GM15510 (cell line): ENCODE data around the gene LMBR1.

Experiments
- POLR2A ChIP-seq: IDR thresholded peaks from 3 replicates; pipeline ENCODE4 v1.6.1; 2011; ENCODE audit warnings: borderline replicate concordance; ENCODE audit not compliant: insufficient read length; ENCODE audit errors: extremely low read depth

The LMBR1 gene

DNA sequence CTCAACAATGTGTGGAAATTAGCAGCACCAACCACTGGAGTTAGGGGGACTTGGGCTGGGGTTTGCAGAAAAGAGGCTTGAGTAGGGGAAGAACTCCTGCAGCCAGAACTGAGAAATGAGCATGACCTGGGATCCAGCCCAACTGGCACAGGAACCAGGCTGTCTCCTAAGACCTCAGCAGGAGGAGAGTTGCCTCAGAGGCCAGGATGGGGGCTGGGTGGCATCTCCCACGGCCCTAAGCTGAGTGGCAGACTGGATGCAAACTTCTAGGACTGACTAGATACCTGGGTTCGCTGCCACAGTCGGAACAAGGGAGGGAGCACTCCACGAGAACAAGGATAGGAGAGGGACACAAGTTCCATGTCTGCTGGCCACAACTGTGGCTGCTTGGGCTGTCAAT is 189.8 kb downstream of the LMBR1 start:
- no peak for TF ChIP-seq POLR2A

DNA sequence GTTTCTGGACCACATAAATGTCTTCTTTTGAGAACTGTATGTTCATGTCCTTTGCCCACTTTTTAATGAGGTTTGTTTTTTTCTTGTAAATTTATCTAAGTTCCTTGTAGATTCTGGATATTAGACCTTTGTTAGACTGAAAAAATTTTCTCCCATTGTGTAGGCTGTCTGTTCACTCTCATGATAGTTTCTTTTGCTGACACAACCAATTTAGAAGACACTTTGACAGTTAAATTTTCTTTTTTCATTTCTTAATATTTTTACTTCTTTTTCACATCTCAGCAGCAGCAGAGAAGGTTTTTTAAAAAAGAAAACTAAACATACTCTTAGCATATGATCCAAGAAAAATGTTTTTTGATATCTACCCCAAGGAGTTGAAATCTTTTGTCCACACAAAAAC is 190.6 kb downstream of the LMBR1 start:
- TF ChIP-seq POLR2A = no peak

DNA sequence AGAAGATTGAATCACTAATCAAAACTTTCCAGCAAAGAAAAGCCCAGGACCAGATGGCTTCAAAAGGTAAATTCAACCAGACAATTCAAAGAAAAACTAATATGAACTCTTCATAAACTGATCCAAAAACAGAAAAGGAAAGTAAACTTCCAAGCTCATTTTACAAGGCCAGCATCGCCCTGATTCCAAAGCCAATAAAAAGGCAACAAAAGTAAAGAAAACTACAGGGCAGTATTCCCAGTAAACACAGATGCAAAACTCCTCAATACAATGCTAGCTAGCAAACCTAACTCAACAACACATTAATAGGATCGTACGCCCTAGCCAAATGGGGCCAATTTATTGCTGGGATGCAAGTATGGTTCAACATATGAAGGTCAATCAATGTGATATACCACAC is 199.4 kb downstream of the LMBR1 start:
- TF ChIP-seq POLR2A = no peak

DNA sequence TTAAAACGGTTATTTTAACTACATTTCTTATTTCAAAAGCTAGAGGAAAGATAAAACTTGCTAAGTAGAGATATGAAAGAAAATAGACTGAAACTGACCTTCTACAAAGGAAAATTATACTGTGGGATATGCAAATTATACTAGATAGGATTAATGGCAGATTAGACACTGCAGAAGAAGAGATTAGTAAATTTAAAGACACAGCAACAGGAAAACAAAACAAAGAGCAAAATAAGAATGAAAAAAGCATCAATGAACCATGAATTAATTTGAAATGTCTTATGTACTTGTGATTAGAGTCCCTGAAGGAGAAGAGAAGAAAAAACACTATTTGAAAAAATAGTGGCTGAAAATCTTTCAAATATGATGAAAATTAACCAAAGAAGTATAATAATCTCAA is 200.1 kb downstream of the LMBR1 start:
- no peak for TF ChIP-seq POLR2A

DNA sequence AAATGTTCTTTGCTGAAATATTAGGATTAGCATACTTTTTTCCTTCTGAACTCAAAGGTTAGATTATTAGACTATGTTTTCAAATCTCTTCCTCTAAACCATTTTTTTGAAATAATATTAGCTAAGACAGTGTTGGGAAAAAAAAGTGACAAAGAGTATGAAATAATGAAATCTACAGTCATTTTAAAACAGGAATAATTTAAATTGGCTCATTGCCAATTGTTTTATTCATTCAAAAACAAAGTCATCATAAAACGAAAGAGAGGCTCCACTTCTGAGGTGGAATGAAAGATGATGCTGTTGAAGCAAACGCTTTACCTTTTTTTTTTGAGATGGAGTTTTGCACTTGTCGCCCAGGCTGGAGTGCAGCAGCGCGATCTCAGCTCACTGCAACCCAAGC is 201.2 kb downstream of the LMBR1 start:
- TF ChIP-seq POLR2A = no peak

DNA sequence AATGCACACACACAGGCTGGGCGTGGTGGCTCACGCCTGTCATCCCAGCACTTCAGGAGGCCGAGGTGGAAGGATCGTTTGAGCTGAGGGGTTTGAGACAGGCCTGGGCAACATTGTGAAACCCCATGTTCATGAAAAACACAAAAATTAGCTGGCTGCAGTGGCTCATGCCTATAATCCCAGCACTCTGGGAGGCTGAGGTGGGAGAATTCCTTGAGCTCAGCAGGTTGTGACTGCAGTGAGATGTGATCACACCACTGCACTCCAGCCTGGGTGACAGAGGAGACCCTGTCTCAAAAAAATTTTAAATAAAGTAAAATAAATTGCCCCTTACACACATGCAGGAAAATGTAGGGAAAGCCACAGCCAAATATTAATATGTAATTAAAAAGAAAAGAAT is 208.3 kb downstream of the LMBR1 start:
- TF ChIP-seq POLR2A = no peak

DNA sequence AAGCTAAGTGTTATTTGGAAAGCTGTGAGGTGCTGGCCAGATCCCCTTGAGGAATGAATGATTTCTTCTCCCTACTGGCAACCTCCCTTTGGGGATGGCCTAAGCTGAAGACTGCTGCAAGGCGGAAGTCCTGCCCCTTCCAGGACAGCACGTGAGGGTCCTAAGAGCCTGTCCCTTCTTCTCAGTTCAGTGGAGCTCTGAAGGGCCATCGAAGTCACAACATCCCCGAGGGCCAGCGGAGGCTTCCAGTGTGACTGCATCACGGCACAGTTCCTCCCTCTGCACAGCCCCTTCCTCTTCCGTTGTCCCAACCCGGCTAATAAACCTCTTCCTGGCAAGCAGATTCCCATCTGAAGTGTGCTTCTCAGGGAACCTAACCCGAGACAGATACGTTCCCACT is 208.7 kb downstream of the LMBR1 start:
- no peak for TF ChIP-seq POLR2A

DNA sequence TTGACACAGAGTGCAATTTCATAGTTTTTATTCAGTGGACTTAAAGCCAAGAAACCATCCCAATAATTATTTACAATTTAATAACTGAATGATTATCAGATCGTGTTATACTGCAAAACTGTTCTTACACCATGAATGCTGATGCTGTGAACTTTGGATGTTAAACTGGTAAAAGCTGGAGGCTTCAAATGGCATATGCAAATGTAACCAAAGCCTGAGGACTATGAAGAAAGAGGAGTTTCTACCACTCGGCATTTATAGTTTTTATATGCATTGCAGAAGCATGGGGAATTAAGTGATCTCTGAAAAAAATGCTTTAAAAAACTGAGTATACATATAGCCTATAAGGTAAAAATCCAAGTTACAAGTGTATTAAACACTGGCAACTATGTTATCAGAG is 210.1 kb downstream of the LMBR1 start:
- TF ChIP-seq POLR2A = no peak

DNA sequence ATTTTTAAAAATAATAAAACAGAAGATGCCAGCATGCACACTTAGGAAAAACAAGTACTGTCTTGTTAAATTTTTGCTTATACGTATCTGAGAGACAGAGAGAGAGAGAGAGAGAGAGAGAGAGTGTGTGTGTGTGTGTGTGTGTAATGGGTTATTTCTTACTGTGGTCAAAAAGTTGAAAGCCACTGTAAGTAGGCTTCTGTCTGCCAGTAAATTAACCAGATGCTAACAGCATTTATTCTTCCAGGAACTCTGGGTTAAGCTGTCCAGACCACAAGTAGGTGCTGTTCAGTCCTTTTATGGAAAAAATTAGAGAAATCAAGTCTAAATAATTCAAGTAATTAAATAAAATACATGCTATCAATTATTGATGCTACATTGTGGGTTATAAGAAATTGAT is 212.7 kb downstream of the LMBR1 start:
- no peak for TF ChIP-seq POLR2A

DNA sequence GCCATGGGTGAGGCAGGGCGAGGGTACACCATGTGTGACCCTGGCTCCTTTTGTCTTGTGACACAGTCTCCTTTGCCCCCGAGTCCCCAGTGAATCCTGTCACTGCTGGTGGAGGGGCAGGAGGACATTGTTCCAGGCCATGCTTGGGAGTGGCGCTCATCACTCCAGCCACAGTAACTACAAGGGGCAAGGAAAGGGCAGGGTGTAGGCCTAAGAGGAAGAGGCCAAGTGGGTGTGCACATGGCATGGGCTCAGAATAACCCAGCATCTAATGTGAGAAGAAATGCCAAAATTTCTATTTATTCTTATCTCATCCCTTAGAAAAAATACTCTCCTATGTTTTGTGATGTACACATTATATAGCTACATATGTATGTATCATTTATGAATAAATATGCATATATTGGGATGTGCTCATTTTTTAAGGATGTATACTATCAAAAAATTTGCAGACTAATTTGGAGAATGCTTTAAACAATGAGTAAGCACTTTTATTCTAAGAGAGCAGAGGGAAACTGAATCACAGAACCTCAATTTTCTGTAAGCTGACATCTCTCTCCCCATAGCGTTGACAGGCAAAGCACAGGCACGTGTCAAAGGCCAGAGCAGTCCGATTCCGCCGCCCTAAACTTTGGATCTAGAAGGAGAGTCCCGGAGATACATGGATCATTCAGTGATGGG is 215.5 kb downstream of the LMBR1 start:
- TF ChIP-seq POLR2A = no peak

DNA sequence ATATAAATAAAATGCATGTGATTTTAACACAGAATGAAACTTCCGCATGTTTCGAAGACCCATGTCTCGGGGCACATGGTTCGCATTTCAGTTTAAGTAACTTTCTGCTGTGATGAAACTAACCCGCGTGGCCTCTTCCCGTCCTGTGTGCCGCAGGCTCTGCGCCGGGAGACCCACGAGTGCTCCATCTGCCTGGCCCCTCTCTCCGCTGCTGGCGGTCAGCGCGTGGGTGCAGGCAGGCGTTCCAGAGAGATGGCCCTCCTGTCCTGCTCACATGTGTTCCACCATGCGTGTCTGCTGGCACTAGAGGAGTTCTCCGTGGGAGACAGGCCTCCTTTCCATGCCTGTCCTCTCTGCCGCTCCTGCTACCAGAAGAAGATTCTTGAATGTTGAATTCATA is 216.7 kb downstream of the LMBR1 start:
- TF ChIP-seq POLR2A = no peak

DNA sequence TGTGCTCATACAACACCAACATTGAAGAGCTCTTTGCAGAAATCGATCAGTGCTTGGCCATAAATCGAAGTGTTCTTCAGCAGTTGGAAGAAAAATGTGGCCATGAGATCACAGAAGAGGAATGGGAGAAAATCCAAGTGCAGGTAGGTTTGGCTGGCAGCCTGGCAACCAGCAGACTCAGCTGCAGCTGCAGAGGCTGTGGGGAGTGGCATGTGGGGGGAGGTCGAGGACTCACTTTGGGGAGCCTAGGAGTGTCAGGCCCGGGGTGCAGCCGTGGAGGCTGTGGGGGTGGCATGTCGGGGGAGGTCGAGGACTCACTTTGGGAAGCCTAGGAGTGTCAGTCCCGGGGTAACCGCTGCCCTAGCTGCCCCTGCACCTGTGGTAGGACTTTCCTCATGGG is 217.3 kb downstream of the LMBR1 start:
- TF ChIP-seq POLR2A = no peak

DNA sequence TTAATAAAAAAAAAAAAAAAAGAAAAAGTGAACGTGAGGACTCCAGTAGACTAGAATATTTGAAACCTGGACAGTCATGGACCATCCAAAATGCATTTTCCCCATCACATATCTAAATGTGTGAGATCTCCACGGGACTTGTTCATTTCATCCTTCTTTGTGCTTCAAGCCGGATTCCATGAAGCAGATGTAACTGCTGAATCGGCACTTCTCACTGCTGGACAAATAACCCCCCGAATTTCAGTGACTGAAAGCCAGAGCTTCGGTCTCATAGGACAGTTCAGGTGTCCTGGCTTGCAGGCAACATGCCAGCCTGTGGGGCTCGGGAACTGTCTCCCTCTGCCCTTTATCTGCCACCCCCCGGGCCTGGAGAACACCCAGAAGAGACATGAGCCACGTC is 219.1 kb downstream of the LMBR1 start:
- no peak for TF ChIP-seq POLR2A

DNA sequence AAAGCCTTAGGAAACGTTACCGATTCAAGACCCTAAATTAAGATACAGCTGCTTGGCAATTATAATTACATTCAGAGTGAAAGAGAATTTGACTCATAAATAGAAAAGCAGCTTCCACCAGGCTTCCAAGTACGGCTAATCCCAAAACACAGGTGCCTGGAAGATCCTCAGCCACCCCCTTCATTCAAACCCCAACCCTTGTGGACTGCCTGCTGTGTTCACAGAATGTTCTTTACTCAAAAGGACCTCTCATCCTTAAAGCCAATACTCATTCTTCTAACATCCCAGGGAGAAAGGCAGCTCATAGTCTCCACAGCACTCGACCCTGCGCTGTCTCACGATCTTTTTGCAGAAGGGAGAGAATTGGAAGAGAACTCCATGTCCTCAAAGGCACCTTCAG is 219.5 kb downstream of the LMBR1 start:
- no peak for TF ChIP-seq POLR2A

DNA sequence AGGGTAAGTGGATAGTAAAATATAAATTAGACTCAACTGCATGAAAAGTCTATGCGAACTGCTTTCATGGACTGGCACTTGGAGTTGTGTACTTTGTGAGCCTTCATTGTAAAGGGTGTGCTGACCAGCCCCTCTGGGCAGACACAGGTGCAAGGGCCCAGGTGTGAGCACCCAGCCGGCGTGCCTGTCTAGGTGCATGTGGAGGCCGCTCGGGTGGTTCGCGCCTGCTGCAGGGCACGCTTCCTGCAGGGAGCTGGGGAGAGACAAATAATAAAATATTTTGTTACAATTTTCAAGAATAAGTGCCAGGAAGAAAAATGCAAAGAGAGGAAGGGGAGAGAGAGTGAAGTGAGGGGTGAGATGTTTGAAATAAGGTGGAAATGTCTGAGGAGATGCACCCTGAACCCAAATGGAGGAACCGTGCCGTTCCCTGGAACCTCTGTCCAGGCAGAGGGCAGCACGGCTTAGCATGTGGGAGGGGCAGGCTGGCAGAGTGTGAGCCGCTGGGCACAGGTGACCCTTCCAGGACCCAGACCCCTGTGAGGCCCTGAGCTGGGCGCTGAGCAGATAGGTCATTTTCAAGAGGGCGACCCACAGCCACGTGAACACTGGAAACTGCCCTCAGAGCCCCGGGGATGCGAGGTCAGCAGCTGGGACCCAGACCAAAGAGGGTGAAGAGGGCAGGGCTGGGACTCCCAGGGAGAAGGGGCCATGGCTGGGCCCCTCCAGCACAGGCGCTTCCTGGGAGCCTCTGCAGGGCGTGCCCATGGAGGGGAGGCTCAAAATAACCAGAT is 223.8 kb downstream of the LMBR1 start:
- no peak for TF ChIP-seq POLR2A

DNA sequence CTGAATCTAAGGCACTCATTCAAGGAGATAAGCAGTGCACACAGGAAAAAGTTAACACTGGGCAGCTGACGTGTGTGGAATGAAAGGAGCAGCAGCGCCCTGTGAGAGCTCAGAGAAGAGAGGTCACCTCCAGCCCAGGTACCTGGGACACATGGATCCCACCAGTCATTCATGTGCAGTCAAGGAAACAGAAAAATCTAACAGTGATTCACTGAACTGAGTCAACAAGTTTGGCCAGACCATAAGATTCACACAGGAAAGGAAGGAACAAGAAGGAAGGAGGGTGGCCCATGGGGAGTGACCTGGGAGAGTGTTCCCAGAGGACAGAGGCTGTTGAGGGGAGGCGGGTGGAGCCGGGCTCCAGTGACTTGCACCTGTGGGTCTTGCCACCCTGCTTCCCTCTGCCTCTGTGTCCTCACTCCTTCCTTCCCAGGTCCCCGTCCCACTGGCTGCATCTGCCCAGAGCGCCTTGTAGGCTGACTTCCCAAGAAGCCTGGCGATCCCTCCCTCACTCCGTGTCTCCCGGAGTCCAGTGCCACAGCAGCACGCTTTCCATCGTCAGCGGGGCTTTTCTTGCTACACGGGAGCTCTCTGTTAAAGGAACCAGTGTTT is 224.7 kb downstream of the LMBR1 start:
- TF ChIP-seq POLR2A = no peak
